ENCODE measurements around the gene FOSL1.

FOSL1 gene

GRCh38 chr11:65919141-65919572 lies 19.0 kb upstream of the FOSL1 start, which contains the start of gene DRAP1:
TSS of gene DRAP1 (plus strand) at chr11:65919426. CDS start at chr11:65919502, 76 bp downstream.
- DNase-seq, result peak; percentile 97

DNA sequence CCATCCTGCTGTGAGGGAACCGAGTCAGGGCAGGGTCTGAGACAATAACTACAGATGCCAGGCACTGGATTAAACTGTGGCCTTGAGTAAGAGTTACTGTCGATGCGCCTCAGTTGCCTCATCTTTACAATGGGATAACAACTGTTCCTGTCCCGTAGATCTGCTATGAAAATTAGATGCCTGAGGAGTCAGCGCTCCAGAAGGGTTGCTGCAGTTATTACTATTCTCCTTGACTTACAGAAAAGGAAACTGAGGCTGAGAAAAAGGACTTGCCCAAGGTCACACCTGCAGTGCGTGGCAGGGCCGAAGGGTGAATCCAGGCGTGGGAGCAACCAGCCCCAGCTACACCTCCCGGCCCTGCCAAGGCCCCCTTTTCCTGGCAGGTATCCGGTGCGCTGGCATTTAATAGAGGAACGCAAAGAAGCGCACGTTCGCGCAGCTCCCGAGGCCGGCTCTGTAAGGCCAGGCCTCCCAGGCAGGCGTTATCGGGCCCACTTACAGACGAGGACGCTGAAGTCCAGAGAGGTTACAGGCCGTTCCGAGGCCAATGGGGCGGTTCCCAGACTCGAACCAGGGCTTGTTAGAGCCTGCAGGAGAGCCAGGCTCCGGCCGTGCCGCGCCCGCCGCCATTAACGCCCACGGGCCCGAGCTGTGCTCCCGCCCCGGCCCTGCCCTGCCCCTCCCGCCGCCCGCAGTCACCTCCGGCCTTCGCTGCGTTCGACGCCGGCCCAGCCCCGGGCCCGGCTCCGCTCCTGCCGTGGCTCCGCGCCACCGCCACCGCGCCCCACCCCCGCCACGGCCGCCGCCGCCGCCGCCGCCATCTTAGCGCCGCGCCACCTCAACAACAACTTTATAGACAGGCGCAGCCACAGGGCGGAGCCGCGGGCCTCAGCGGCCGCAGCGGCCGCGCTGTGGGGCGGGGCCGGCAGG lies 18.3 kb upstream of the FOSL1 start, which contains the start of gene C11orf68:
TSS of gene C11orf68 (minus strand) at position 852 of the 930 bp plus-strand sequence. CDS start at position 821, 31 bp downstream.
- DNase-seq, result peak; percentile 18 to 28

GRCh38 chr11:65917434-65918210 lies 17.4 kb upstream of the FOSL1 start:
- DNase-seq, result no peak

GRCh38 chr11:65917077-65917433 lies 16.9 kb upstream of the FOSL1 start:
- no peak for DNase-seq

DNA sequence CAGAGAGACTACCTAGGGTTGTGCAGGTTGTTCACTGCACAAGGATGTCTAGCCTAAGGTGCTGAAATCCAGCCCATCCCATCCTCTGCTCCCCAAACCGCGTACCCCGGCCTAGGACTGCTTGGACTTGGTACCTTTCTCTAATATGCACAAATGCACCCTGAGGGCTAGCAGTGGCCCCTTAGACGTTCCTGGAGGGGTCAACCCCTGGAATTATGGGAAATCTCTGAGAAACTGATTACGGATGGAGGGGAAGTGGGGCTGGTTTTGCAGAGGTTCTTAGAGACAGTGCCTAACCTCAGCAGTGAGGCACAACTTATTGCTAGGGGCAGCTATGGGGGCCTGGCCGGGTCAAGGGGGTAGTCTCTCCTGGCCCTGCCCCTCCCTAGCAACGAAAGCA lies 16.2 kb upstream of the FOSL1 start:
- no peak for DNase-seq

- DNase-seq, result no peak
These were observed 15.6 kb upstream of the FOSL1 start for GRCh38 chr11:65915821-65916251.

DNA sequence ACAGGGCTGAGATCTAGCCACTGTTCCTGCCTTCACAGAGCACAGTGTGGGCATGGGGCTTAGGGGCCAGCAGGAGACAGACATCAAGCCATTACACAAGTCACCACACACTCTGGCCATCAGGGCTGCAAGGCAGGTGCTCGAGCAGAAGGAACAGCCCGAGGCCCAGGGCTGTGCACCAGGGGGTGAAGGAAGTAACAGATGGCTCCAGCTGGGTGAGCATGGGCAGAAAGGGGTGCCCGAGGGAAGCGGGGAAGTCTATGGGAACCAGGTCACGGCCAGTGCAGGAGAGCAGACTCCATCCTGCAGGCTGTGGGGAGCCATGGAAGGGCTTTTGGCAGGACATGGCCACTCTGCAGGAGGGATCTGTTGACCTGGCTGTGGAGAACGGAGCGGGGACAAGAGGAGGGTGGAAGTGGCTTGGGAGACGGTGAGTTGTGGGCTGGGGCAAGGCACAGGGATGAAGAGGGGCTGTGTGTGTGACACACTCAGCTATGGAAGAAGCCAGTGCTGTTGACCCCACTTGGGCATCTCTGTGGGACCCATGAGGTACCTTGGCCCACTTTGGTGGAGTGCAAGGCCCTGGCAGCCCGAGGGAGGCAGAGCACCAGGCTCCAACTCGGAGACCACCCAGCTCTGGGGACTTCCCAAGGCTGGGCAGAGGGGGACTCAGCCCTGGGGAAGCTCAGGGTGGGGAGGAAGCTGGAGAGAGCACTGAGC lies 15.1 kb upstream of the FOSL1 start:
- DNase-seq, result no peak

- DNase-seq, result no peak
These were observed 12.7 kb upstream of the FOSL1 start for GRCh38 chr11:65912845-65913244.

DNA sequence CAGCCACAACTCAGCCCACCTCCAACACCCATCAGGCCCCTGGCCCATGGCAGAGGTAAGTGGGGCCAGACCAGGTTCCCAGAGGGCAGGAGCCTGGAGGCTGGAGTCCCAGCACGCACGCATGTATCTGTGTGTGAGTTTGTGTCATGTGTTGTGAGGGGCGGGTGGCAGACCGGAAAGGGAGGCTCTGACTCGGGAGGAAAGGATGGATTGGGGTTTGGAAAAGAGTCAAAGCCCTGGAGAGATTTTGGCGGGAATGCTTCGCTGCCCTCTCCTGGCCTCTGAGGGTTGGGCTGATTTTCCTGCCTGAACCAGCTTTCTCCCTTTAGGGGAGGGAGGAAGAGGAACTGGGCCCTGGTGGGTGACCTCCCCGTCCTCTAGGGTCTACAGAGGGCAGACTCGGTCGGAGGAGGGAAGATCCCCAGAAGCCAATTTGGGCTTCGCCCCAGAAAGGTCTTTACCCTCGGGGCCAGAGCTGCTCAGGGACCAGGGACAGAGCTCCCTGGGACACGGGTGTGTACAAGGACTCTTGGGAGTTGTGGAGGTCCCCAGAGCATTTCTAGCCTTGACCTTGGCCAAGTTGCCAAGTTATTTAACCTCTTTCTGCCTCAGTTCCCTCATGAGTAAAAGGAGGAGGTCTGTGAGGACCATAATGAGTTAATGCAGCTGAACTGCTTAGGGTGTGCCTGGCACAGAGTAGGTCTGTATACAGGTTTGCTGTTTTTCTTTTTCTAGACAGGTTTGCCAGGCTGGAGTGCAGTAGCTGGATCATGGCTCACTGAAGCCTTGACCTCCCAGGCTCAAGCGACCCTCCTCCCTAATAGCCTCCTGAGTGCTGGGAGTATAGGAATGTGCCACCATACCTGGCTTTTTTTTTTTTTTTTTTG lies 11.7 kb upstream of the FOSL1 start:
- DNase-seq, result peak; percentile 46 to 61

- DNase-seq, result no peak
These were observed 7.7 kb upstream of the FOSL1 start for GRCh38 chr11:65907878-65908277.

DNA sequence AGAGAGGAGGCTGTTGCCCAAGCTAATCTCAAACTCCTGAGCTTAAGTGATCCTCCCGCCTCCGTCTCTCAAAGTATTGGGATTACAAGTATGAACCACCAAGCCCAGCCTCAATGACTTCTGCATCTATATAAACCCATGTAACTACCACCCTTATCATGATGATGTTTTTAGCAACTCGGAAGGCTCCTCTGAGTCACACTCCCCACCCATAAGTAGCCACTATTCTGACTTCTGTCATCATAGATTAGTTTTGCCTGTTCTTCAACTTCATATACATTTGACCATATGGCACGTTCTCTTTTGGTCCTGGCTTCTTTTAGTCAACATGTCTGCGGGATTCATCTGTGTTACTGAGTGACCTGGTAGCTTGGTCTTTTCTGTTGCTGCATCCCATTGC lies 6.4 kb upstream of the FOSL1 start:
- no peak for DNase-seq

DNA sequence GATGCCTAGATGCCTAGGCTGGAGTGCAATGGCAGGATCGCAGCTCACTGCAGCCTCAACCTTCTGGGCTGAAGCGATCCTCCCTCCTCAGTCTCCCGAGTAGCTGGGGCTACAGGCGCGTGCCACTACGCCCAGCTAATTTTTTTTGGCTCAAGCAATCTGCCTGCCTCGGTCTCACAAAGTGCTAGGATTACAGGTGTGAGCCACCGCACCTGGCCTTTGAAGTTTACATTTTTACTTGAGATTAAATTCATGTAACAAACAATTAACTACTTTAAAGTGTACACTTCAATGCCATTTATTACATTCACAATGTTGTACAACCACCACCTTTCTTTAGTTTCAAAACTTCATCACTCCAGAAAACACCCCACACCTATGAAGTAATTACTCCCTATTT lies 3.5 kb upstream of the FOSL1 start:
- no peak for DNase-seq

- DNase-seq, result no peak
These were observed 2.9 kb upstream of the FOSL1 start for GRCh38 chr11:65903068-65903481.

GRCh38 chr11:65900899-65901180 lies 652 bp upstream of the FOSL1 start:
- no peak for DNase-seq

- DNase-seq, result no peak
These were observed 648 bp downstream of the FOSL1 start for GRCh38 chr11:65899356-65900124.

- DNase-seq, result no peak
These were observed 1.4 kb downstream of the FOSL1 start for GRCh38 chr11:65898656-65899355.

DNA sequence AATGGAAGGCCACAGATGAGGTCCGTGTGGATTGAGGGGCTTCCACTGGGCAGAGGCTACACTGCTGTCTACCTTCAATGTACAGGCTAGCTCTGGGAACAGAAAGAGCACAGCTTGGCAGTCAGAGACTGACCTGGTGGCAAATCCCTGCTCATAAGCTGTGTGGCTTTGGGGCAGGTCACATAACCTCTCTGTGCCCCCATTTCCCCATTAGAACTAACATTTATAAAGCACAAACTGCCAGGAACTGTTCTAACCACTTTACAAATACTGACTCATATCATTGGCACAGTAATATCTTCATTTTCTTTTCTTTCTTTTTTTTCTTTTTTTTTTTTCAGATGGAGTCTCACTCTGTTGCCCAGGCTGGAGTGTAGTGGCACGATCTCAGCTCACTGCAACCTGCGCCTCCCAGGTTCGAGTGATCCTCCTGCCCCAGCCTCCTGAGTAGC lies 3.1 kb downstream of the FOSL1 start:
- no peak for DNase-seq

- DNase-seq, result no peak
These were observed 3.9 kb downstream of the FOSL1 start for GRCh38 chr11:65896034-65896999.

GRCh38 chr11:65895482-65895981 lies 4.7 kb downstream of the FOSL1 start:
- no peak for DNase-seq
